WERI-Rb-1 (cell line): ENCODE data around the gene NPEPL1.

Experiments
- DNase-seq: peaks from one replicate; pipeline ENCODE4 v3.0.0-alpha.2; 2020
- H3K27ac ChIP-seq: fragments of 250-450 bp; sonication (Bioruptor Pico); 2 replicates; pipeline ENCODE4 v1.5.1; 2020; ENCODE audit warnings: mild to moderate bottlenecking, moderate library complexity
- H3K27me3 ChIP-seq: fragments of 250-450 bp; sonication (Bioruptor Pico); 2 replicates; pipeline ENCODE4 v1.5.1; 2021; ENCODE audit warnings: mild to moderate bottlenecking, low read depth, moderate library complexity; ENCODE audit not compliant: insufficient read depth, severe bottlenecking
- H3K36me3 ChIP-seq: fragments of 250-450 bp; sonication (Bioruptor Pico); 2 replicates; pipeline ENCODE4 v1.5.1; 2020; ENCODE audit warnings: mild to moderate bottlenecking, moderate library complexity
- H3K4me3 ChIP-seq: 2 replicates; pipeline ENCODE4 v1.5.1; 2011; ENCODE audit warnings: low read depth, mild to moderate bottlenecking, control low read depth, low read length
- H3K9me3 ChIP-seq: fragments of 250-450 bp; sonication (Bioruptor Pico); 2 replicates; pipeline ENCODE4 v1.5.1; 2021; ENCODE audit warnings: mild to moderate bottlenecking, moderate library complexity; ENCODE audit not compliant: severe bottlenecking
- TF ChIP-seq, protein P1 (sequence below): IDR thresholded peaks from 2 replicates; pipeline ENCODE4 v1.5.1; 2011; ENCODE audit warnings: low read depth, mild to moderate bottlenecking, control low read depth, inconsistent platforms, low read length

Gene NPEPL1

DNA sequence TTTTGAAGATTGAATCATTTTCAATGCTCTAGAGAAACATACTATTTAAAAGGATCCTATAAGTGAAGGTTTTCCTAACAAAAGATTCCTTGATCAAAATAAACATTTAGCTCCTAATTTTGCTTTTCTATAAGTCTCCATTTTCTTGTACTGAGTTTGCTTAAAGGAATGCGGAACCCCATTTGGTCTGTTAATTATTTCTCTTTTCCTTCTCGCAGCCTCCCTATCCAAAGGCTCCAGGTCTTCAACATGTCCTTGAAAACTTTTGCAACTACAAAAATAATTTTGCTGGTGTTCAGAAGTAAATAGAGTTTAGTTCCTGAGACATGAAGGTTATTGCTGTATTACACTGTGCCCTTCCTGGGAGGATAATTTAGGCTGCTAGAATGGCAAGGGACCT, 8.3 kb upstream of the NPEPL1 start:
- Histone ChIP-seq H3K27me3 (no peaks in the 10 kb centered on the region), H3K36me3 (peaks cover 3% of the 10 kb centered on the region; the same call in 1 of the 2 replicates), H3K27ac (no peak overlapping the region), H3K4me3 (no peak overlapping the region), H3K9me3 (no peaks in the 10 kb centered on the region)
- no peak for DNase-seq
- TF ChIP-seq, protein P1, sequence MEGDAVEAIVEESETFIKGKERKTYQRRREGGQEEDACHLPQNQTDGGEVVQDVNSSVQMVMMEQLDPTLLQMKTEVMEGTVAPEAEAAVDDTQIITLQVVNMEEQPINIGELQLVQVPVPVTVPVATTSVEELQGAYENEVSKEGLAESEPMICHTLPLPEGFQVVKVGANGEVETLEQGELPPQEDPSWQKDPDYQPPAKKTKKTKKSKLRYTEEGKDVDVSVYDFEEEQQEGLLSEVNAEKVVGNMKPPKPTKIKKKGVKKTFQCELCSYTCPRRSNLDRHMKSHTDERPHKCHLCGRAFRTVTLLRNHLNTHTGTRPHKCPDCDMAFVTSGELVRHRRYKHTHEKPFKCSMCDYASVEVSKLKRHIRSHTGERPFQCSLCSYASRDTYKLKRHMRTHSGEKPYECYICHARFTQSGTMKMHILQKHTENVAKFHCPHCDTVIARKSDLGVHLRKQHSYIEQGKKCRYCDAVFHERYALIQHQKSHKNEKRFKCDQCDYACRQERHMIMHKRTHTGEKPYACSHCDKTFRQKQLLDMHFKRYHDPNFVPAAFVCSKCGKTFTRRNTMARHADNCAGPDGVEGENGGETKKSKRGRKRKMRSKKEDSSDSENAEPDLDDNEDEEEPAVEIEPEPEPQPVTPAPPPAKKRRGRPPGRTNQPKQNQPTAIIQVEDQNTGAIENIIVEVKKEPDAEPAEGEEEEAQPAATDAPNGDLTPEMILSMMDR = no peak

GRCh38 chr20:58685988-58686387, 6.6 kb upstream of the NPEPL1 start:
- Histone ChIP-seq H3K27me3 (no peaks in the 10 kb centered on the region), H3K9me3 (no peaks in the 10 kb centered on the region), H3K27ac (no peak overlapping the region), H3K4me3 (no peak overlapping the region), H3K36me3 (no peaks in the 10 kb centered on the region)
- no peak for DNase-seq
- TF ChIP-seq, protein P1 = no peak

DNA sequence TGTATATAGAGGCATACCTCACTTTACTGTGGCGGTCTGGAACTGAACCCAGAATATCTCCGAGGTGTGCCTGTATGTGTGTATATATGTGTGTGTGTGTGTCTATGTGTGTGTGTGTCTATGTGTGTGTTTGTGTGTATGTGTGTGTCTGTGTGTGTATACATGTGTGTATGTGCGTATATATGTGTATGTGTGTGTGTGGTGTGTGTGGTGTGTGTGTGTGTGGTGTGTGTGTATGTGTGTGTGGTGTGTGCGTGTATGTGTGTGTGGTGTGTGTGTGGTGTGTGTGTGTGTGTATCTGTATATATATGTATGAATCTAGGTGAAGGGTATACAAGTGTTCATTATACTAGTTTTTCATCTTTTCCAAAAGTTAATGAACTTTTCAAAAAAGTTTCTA, 4.2 kb upstream of the NPEPL1 start:
- H3K27me3 ChIP-seq = no peaks in the 10 kb centered on the region
- no peaks in the 10 kb centered on the region for H3K9me3 ChIP-seq
- DNase-seq = no peak
- H3K36me3 ChIP-seq = no peaks in the 10 kb centered on the region
- H3K4me3 ChIP-seq = no peak overlapping the region
- TF ChIP-seq, protein P1 = no peak
- H3K27ac ChIP-seq = no peak overlapping the region

GRCh38 chr20:58688840-58689239, 3.8 kb upstream of the NPEPL1 start:
- Histone ChIP-seq H3K36me3 (no peaks in the 10 kb centered on the region), H3K9me3 (no peaks in the 10 kb centered on the region), H3K27ac (no peak overlapping the region), H3K27me3 (no peaks in the 10 kb centered on the region), H3K4me3 (no peak overlapping the region)
- TF ChIP-seq, protein P1 = no peak
- DNase-seq = no peak

GRCh38 chr20:58690396-58691135, 2.0 kb upstream of the NPEPL1 start:
- peaks cover 2% of the 10 kb centered on the region; the same call in 1 of the 2 replicates for H3K36me3 ChIP-seq
- no peaks in the 10 kb centered on the region for H3K27me3 ChIP-seq
- TF ChIP-seq, protein P1 = no peak
- no peaks in the 10 kb centered on the region for H3K9me3 ChIP-seq
- H3K27ac ChIP-seq = no peak overlapping the region
- DNase-seq = no peak
- no peak overlapping the region for H3K4me3 ChIP-seq
